ENCODE data around the gene COG6.

GRCh38 chr13:39712626-39713025 is 57.2 kb downstream of the COG6 start:
- TF ChIP-seq SALL2 (CRISPR knock-in tag; IDR thresholded peaks at IDR 0.05) (no peak), KDM2A (CRISPR knock-in tag; IDR thresholded peaks at IDR 0.05; ENCODE audit: borderline replicate concordance, low read depth) (no peak), ZMAT5 (CRISPR knock-in tag; IDR thresholded peaks at IDR 0.05; ENCODE audit: borderline replicate concordance, low read depth) (no peak), ZBTB21 (CRISPR knock-in tag; IDR thresholded peaks at IDR 0.05) (no peak), NR1H2 (CRISPR knock-in tag; IDR thresholded peaks at IDR 0.05; ENCODE audit: borderline replicate concordance, low read depth) (no peak), EP300 (IDR thresholded peaks at IDR 0.05; ENCODE audit: low read depth in 2 of 2, low read length in 2 of 2) (no peak), EP300 (CRISPR knock-in tag; IDR thresholded peaks at IDR 0.05; ENCODE audit: borderline replicate concordance) (no peak), ZNF24 (IDR thresholded peaks at IDR 0.05) (no peak), ELF4 (CRISPR knock-in tag; IDR thresholded peaks at IDR 0.05; ENCODE audit: borderline replicate concordance) (no peak), CTCF (CRISPR knock-in tag; IDR thresholded peaks at IDR 0.05) (no peak), ZNF276 (CRISPR knock-in tag; IDR thresholded peaks at IDR 0.05; ENCODE audit: low read depth) (no peak), RBM22 (optimal IDR thresholded peaks at IDR 0.05; ENCODE audit: low read length) (no peak), ZNF274 (CRISPR knock-in tag; IDR thresholded peaks at IDR 0.05) (no peak)

All from HepG2 (cell line).